ENCODE measurements around the gene PLTP. TPM values are rescaled to one million over a fixed set of nuclear protein-coding genes. Genes with fewer than 3 reads are reported as not detected.

PLTP gene
- total and polyA plus RNA-seq, 2 of the 13 experiments (the other 11 are each of a cell fraction or from before 2014, with no cell fraction given): 16.9 to 28.6 TPM

DNA sequence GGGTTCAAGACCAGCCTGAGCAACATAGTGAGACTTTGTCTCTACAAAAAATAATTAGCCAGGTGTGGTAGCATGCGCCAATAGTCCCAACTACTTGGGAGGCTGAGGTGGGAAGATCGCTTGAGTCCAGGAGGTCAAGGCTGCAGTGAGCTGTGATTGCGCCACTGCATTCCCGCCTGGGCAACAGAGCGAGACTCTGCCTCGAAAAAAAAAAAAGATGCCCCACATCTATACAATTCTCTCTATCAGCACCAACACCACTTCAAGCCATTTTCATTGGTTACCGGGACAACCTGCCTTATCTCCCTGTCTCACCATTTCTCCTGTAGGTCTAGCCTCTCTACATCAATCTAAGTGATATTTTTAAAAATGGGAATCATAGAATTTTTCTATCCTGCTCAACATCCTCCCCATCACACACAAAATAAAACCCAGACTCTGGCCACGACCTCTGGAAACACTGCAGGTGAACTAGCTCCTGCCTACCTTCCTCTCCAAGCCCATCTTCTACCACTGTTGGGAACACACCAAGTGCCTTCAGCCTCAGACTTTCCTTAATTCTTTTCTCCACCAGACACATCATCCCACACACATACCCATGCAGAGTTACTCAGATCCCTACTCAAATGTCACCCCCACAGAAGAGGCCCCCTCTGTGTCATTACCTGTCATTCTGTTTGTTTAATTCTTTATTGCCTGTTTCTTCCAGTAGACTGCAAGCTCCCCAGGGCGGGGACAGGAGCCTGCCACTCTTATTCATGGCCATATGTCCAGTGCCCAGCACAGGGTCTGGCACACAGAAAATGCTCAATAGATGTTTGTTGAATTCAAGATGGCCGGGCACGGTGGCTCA, 9.6 kb upstream of the PLTP start (continued):
- TF ChIP-seq LCORL (IDR thresholded peaks at IDR 0.05) (no peak), LCORL (CRISPR knock-in tag; IDR thresholded peaks at IDR 0.05) (0 out of 2 replicates have a peak, but pooled peaks have one; percentile 51), ZNF333 (CRISPR knock-in tag; IDR thresholded peaks at IDR 0.05; ENCODE audit: borderline replicate concordance) (no peak), GABPA (IDR thresholded peaks at IDR 0.05; ENCODE audit: low read depth, low read length) (no peak), GABPA (CRISPR knock-in tag; IDR thresholded peaks at IDR 0.05; ENCODE audit: low read depth) (no peak), HOXA9 (CRISPR knock-in tag; IDR thresholded peaks at IDR 0.05; ENCODE audit: borderline replicate concordance) (no peak), TCF7 (IDR thresholded peaks at IDR 0.05; ENCODE audit: low read depth) (no peak), ZNF256 (CRISPR knock-in tag; conservative IDR thresholded peaks at IDR 0.05) (no peak), ZFP82 (CRISPR knock-in tag; IDR thresholded peaks at IDR 0.05; ENCODE audit: borderline replicate concordance) (no peak), ZMYM2 (CRISPR knock-in tag; IDR thresholded peaks at IDR 0.05) (peak; percentile 74; the same call in 1 of the 2 replicates), KDM2A (CRISPR knock-in tag; IDR thresholded peaks at IDR 0.05; ENCODE audit: borderline replicate concordance, low read depth) (0 out of 2 replicates have a peak, but pooled peaks have one; percentile 36), ZNF350 (CRISPR knock-in tag; IDR thresholded peaks at IDR 0.05; ENCODE audit: borderline replicate concordance, low read depth) (peak; percentile 39; the same call in 1 of the 2 replicates), ZMYM3 (CRISPR knock-in tag; IDR thresholded peaks at IDR 0.05) (peak; percentile 96), ETV5 (CRISPR knock-in tag; IDR thresholded peaks at IDR 0.05; ENCODE audit: borderline replicate concordance) (no peak), KDM1A (CRISPR knock-in tag; IDR thresholded peaks at IDR 0.05) (peak; percentile 81; the same call in 1 of the 2 replicates), GATAD1 (CRISPR knock-in tag; IDR thresholded peaks at IDR 0.05) (0 out of 2 replicates have a peak, but pooled peaks have one; percentile 25), GABPB1 (CRISPR knock-in tag; IDR thresholded peaks at IDR 0.05) (peak; percentile 27; the same call in 1 of the 2 replicates), SYNCRIP (IDR thresholded peaks at IDR 0.05; ENCODE audit: insufficient read depth, low read depth, low read length) (no peak), CREB1 (IDR thresholded peaks at IDR 0.05) (no peak), CREB1 (CRISPR knock-in tag; IDR thresholded peaks at IDR 0.05) (no peak), ZBTB3 (CRISPR knock-in tag; IDR thresholded peaks at IDR 0.05; ENCODE audit: borderline replicate concordance, low read depth) (0 out of 2 replicates have a peak, but pooled peaks have one; percentile 39), ZSCAN22 (CRISPR knock-in tag; IDR thresholded peaks at IDR 0.05) (0 out of 2 replicates have a peak, but pooled peaks have one; percentile 38), ZNF12 (CRISPR knock-in tag; IDR thresholded peaks at IDR 0.05) (no peak), ATAD3A (CRISPR knock-in tag; IDR thresholded peaks at IDR 0.05) (0 out of 2 replicates have a peak, but pooled peaks have one; percentile 25), SIX4 (CRISPR knock-in tag; IDR thresholded peaks at IDR 0.05) (no peak), RARA (CRISPR knock-in tag; IDR thresholded peaks at IDR 0.05) (peak; percentile 70)
- TF ChIP-seq, protein P1, sequence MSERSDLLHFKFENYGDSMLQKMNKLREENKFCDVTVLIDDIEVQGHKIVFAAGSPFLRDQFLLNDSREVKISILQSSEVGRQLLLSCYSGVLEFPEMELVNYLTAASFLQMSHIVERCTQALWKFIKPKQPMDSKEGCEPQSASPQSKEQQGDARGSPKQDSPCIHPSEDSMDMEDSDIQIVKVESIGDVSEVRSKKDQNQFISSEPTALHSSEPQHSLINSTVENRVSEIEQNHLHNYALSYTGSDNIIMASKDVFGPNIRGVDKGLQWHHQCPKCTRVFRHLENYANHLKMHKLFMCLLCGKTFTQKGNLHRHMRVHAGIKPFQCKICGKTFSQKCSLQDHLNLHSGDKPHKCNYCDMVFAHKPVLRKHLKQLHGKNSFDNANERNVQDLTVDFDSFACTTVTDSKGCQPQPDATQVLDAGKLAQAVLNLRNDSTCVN (CRISPR knock-in tag; IDR thresholded peaks at IDR 0.05; ENCODE audit: borderline replicate concordance): 0 out of 2 replicates have a peak, but pooled peaks have one; percentile 54
- TF ChIP-seq, protein P2, sequence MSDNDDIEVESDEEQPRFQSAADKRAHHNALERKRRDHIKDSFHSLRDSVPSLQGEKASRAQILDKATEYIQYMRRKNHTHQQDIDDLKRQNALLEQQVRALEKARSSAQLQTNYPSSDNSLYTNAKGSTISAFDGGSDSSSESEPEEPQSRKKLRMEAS (IDR thresholded peaks at IDR 0.05): 0 out of 2 replicates have a peak, but pooled peaks have one; percentile 21
- TF ChIP-seq, protein P3, sequence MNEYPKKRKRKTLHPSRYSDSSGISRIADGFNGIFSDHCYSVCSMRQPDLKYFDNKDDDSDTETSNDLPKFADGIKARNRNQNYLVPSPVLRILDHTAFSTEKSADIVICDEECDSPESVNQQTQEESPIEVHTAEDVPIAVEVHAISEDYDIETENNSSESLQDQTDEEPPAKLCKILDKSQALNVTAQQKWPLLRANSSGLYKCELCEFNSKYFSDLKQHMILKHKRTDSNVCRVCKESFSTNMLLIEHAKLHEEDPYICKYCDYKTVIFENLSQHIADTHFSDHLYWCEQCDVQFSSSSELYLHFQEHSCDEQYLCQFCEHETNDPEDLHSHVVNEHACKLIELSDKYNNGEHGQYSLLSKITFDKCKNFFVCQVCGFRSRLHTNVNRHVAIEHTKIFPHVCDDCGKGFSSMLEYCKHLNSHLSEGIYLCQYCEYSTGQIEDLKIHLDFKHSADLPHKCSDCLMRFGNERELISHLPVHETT (CRISPR knock-in tag; conservative IDR thresholded peaks at IDR 0.05): no peak
- TF ChIP-seq, protein P4, sequence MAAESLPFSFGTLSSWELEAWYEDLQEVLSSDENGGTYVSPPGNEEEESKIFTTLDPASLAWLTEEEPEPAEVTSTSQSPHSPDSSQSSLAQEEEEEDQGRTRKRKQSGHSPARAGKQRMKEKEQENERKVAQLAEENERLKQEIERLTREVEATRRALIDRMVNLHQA (CRISPR knock-in tag; IDR thresholded peaks at IDR 0.05): no peak

Measured in HepG2 (cell line).